Measurements from ENCODE around the gene CDK3.

CDK3 gene

GRCh38 chr17:75987041-75987440 is 13.6 kb upstream of the CDK3 start:
- H3K4me3 Mint-ChIP-seq, result no peak overlapping the region
- TF ChIP-seq, protein P1, sequence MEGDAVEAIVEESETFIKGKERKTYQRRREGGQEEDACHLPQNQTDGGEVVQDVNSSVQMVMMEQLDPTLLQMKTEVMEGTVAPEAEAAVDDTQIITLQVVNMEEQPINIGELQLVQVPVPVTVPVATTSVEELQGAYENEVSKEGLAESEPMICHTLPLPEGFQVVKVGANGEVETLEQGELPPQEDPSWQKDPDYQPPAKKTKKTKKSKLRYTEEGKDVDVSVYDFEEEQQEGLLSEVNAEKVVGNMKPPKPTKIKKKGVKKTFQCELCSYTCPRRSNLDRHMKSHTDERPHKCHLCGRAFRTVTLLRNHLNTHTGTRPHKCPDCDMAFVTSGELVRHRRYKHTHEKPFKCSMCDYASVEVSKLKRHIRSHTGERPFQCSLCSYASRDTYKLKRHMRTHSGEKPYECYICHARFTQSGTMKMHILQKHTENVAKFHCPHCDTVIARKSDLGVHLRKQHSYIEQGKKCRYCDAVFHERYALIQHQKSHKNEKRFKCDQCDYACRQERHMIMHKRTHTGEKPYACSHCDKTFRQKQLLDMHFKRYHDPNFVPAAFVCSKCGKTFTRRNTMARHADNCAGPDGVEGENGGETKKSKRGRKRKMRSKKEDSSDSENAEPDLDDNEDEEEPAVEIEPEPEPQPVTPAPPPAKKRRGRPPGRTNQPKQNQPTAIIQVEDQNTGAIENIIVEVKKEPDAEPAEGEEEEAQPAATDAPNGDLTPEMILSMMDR (IDR thresholded peaks at IDR 0.05; ENCODE audit: unreplicated experiment in 3 of 3), result no peak
- no peaks in the 10 kb centered on the region for H3K27me3 Mint-ChIP-seq (ENCODE audit: low read depth)
- H3K36me3 Mint-ChIP-seq (ENCODE audit: low read depth), result peaks cover 10% of the 10 kb centered on the region
- H3K27ac Mint-ChIP-seq, result no peak overlapping the region
- peaks cover 23% of the 10 kb centered on the region for H3K4me1 Mint-ChIP-seq
- no peaks in the 10 kb centered on the region for H3K9me3 Mint-ChIP-seq

- TF ChIP-seq, protein P1 (IDR thresholded peaks at IDR 0.05; ENCODE audit: unreplicated experiment in 3 of 3), result no peak
- Mint-ChIP-seq H3K4me1 (no peaks in the 10 kb centered on the region), H3K4me3 (no peak overlapping the region), H3K27me3 (ENCODE audit: low read depth) (no peaks in the 10 kb centered on the region), H3K36me3 (ENCODE audit: low read depth) (peaks cover 21% of the 10 kb centered on the region), H3K9me3 (no peaks in the 10 kb centered on the region), H3K27ac (no peak overlapping the region)
Observed at GRCh38 chr17:75991396-75991795, 9.3 kb upstream of the CDK3 start.

- TF ChIP-seq, protein P1 (IDR thresholded peaks at IDR 0.05; ENCODE audit: unreplicated experiment in 3 of 3), result no peak
- Mint-ChIP-seq H3K9me3 (no peaks in the 10 kb centered on the region), H3K27me3 (ENCODE audit: low read depth) (no peaks in the 10 kb centered on the region)
Observed at GRCh38 chr17:75994802-75995370, 5.8 kb upstream of the CDK3 start.

DNA sequence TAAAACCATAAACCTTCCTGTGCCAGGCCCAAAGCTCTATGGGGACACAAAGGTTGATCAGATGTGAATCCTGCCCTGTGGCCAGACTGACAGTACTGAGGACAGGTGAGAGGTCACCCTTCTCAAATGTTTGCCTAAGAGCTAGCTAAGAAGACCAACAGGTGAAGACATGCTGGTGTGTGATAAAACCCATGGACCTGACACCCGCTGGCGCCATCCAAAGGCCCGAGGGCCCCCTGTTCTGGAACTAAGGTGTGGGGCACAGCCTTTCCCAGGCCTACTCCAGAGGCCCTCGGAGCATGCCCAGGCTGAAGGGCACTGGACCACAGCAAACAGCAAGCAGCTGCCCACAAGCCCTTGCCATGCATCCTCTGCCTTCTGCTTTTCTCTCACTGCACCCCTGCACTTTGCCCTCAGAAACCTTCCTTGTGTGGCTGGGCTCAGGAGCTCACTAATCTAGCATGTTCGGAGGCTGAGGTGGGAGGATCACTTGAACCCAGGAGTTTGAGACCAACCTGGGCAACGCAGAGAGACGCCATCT is 5.2 kb upstream of the CDK3 start:
- peaks cover 20% of the 10 kb centered on the region for H3K36me3 Mint-ChIP-seq (ENCODE audit: low read depth)
- H3K4me3 Mint-ChIP-seq, result no peak overlapping the region
- TF ChIP-seq, protein P1 (IDR thresholded peaks at IDR 0.05; ENCODE audit: unreplicated experiment in 3 of 3), result no peak
- H3K9me3 Mint-ChIP-seq, result no peaks in the 10 kb centered on the region
- H3K27me3 Mint-ChIP-seq (ENCODE audit: low read depth), result no peaks in the 10 kb centered on the region
- peaks cover 10% of the 10 kb centered on the region for H3K4me1 Mint-ChIP-seq
- no peak overlapping the region for H3K27ac Mint-ChIP-seq

More at GRCh38 chr17:75994802-75995370, 5.8 kb upstream of the CDK3 start:
- no peak overlapping the region for H3K4me3 Mint-ChIP-seq
- H3K27ac Mint-ChIP-seq, result no peak overlapping the region
- H3K36me3 Mint-ChIP-seq (ENCODE audit: low read depth), result peaks cover 20% of the 10 kb centered on the region
- peaks cover 10% of the 10 kb centered on the region for H3K4me1 Mint-ChIP-seq

DNA sequence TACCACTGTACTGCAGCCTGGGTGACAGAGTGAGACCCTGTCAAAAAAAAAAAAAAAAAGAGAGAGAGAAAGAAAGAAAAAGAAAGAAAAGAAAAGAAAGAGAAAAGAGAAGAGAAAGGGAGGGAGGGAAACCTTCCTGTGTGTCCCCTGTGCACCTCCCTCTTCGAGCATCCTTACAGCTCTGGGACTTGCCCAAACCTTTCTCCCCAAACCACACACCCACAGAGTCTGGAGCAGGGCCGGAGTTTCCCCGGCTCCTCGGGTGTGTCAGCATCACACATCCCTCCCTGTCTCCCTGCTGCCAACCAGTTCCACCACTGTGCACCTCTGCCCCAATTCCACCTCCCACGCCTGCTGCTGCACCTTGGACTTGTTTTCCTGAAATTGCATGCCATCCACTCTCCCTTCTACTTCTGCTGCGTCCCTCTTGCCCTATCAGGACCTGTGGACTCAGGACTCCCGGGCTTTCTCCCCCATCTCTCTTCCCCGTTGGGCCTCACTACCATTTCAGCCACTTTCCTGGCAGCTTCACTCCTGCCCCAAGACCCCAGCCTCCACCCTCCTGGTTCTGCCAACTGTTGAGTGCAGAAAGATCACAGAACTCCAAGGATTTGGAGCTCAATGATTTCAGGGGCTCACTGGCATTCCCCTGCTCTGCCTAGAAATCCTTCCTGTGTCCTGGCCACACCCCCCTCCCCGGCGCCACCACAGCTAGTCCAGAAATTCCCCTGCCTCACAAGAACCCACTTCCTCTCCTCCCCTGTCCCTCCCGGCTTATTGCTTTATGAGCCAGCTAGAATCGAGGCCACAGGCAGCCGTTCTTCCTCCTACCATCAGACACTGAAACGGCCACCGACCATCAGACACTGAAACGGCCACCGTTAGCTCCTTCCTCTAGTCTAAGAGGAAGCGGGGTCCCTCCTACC is 3.7 kb upstream of the CDK3 start:
- Mint-ChIP-seq H3K4me3 (no peak overlapping the region), H3K27me3 (ENCODE audit: low read depth) (no peaks in the 10 kb centered on the region), H3K27ac (peak overlapping the region; percentile 74 to 87 (median 82)), H3K9me3 (no peaks in the 10 kb centered on the region), H3K36me3 (ENCODE audit: low read depth) (peaks cover 16% of the 10 kb centered on the region), H3K4me1 (peaks cover 10% of the 10 kb centered on the region)
- TF ChIP-seq, protein P1 (IDR thresholded peaks at IDR 0.05; ENCODE audit: unreplicated experiment in 3 of 3), result no peak

Measured in nephron (organoid).